ENCODE measurements around the gene CLDN12.

DNA sequence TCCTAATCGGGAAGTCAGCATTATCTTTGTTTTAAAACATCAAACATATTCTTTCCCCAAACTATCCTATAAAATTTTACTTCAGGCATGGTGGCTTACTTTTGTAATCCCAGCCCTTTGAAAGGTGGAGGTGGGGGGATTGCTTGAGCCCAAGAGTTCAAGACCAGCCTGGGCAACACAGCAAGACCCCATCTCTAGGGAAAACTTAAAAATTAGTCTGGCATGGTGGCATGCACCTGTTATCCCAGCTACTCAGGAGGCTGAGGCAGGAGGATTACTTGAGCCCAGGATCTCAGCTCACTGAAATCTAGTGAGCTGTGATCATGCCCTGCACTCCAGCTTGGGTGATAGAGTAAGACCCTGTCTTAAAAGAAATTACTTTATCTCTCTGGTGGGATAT is 4.9 kb downstream of the CLDN12 start:
- TF ChIP-seq, protein P1, sequence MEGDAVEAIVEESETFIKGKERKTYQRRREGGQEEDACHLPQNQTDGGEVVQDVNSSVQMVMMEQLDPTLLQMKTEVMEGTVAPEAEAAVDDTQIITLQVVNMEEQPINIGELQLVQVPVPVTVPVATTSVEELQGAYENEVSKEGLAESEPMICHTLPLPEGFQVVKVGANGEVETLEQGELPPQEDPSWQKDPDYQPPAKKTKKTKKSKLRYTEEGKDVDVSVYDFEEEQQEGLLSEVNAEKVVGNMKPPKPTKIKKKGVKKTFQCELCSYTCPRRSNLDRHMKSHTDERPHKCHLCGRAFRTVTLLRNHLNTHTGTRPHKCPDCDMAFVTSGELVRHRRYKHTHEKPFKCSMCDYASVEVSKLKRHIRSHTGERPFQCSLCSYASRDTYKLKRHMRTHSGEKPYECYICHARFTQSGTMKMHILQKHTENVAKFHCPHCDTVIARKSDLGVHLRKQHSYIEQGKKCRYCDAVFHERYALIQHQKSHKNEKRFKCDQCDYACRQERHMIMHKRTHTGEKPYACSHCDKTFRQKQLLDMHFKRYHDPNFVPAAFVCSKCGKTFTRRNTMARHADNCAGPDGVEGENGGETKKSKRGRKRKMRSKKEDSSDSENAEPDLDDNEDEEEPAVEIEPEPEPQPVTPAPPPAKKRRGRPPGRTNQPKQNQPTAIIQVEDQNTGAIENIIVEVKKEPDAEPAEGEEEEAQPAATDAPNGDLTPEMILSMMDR (conservative IDR thresholded peaks at IDR 0.05; ENCODE audit: low read depth in 2 of 2) = no peak
- TF ChIP-seq JUNB (IDR thresholded peaks at IDR 0.05; ENCODE audit: unreplicated experiment) = no peak
- TF ChIP-seq, protein P2, sequence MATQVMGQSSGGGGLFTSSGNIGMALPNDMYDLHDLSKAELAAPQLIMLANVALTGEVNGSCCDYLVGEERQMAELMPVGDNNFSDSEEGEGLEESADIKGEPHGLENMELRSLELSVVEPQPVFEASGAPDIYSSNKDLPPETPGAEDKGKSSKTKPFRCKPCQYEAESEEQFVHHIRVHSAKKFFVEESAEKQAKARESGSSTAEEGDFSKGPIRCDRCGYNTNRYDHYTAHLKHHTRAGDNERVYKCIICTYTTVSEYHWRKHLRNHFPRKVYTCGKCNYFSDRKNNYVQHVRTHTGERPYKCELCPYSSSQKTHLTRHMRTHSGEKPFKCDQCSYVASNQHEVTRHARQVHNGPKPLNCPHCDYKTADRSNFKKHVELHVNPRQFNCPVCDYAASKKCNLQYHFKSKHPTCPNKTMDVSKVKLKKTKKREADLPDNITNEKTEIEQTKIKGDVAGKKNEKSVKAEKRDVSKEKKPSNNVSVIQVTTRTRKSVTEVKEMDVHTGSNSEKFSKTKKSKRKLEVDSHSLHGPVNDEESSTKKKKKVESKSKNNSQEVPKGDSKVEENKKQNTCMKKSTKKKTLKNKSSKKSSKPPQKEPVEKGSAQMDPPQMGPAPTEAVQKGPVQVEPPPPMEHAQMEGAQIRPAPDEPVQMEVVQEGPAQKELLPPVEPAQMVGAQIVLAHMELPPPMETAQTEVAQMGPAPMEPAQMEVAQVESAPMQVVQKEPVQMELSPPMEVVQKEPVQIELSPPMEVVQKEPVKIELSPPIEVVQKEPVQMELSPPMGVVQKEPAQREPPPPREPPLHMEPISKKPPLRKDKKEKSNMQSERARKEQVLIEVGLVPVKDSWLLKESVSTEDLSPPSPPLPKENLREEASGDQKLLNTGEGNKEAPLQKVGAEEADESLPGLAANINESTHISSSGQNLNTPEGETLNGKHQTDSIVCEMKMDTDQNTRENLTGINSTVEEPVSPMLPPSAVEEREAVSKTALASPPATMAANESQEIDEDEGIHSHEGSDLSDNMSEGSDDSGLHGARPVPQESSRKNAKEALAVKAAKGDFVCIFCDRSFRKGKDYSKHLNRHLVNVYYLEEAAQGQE (IDR thresholded peaks at IDR 0.05; ENCODE audit: unreplicated experiment) = no peak
- no peak for TF ChIP-seq POLR2AphosphoS5 (IDR thresholded peaks at IDR 0.05; ENCODE audit: low read depth)
- no peak for TF ChIP-seq EZH2 (IDR thresholded peaks at IDR 0.05; ENCODE audit: low read depth, unreplicated experiment)
- no peak for TF ChIP-seq EZH2phosphoT487 (IDR thresholded peaks at IDR 0.05; ENCODE audit: unreplicated experiment)
- no peak for TF ChIP-seq CREB1 (CRISPR knock-in tag; IDR thresholded peaks at IDR 0.05; ENCODE audit: low read depth)
- TF ChIP-seq, protein P3, sequence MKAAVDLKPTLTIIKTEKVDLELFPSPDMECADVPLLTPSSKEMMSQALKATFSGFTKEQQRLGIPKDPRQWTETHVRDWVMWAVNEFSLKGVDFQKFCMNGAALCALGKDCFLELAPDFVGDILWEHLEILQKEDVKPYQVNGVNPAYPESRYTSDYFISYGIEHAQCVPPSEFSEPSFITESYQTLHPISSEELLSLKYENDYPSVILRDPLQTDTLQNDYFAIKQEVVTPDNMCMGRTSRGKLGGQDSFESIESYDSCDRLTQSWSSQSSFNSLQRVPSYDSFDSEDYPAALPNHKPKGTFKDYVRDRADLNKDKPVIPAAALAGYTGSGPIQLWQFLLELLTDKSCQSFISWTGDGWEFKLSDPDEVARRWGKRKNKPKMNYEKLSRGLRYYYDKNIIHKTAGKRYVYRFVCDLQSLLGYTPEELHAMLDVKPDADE (IDR thresholded peaks at IDR 0.05) = no peak
- no peak for TF ChIP-seq NANOG (IDR thresholded peaks at IDR 0.05; ENCODE audit: borderline replicate concordance)
- TF ChIP-seq ZNF114 (CRISPR knock-in tag; IDR thresholded peaks at IDR 0.05) = no peak
- no peak for TF ChIP-seq ZNF331 (CRISPR knock-in tag; IDR thresholded peaks at IDR 0.05; ENCODE audit: low read depth)

Data from GM23338 (cell line).